ENCODE measurements around the gene MSX1. TPM values are rescaled to one million over a fixed set of nuclear protein-coding genes. Genes with fewer than 3 reads are reported as not detected.

MSX1 gene
- total and polyA plus RNA-seq, 2 of the 8 experiments (the other 6 are each of a cell fraction or from before 2014, with no cell fraction given), result 0.47 TPM; not detected in 1

DNA sequence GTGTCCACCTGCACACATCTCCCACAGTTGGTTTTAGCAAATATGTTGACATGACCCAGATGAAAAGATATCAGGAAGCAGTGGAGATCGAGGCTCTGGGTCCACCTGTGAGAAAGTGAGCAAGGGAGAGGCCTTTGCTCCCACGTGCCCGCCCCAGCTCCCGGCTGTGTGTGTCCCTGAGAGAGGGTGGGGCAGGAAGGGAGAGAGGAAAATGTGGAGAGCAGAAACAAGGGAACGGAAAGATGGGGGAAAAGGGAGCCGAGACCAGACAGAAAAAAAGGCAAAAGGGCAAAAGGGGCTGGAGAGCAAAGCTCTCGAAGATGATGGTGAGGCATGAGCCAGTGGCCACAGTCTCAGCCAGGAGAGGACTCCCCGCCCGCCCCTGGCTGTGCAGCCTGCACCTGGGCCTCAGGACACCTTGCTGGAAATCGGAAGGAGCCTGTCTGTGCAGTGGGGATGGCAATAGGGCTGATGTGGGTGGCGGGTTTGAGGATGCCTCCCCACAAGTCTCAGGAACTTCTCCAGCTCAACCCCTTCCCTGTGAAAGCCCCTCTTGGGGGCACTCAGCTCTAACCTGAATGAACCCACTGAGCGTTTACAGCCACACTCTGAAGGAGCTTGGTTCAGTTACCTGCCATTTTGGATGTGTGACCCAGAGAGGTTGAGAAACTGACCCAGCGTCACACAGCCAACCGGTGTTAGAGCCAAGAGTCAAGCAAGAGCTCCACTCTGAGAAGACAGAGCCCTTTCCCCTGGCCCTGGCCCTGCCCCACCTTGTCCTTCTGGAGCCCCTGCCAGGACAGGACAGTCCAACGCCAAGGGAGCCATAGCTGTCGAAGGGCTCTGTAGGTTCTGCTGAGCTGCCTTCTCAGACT, 20.3 kb upstream of the MSX1 start:
- no peak overlapping the region for H3K9ac ChIP-seq (replicated peaks in 1 of 4; ENCODE audit: extremely low read depth in 1 of 4, low read depth in 3 of 4, low read length in 3 of 4)
- 84% methylated on average over 14 of the region's 16 CpGs; no CpG with 5 or more reads in 1 of the 2 experiments for WGBS, 2 experiments (ENCODE audit: extremely low coverage in 1 of 2, insufficient coverage in 1 of 2, insufficient read length in 1 of 2, insufficient replicate concordance in 2 of 2, low coverage in 1 of 2, low lambda C conversion rate in 2 of 2, missing lambda C conversion rate in 1 of 2)
- 0 out of 2 replicates have a peak, but pooled peaks have one; percentile 50 for TF ChIP-seq KDM1A (IDR thresholded peaks at IDR 0.05; ENCODE audit: borderline replicate concordance, low read length)
- TF ChIP-seq, protein P1, sequence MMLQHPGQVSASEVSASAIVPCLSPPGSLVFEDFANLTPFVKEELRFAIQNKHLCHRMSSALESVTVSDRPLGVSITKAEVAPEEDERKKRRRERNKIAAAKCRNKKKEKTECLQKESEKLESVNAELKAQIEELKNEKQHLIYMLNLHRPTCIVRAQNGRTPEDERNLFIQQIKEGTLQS (IDR thresholded peaks at IDR 0.05; ENCODE audit: insufficient read depth, low read depth, low read length), result no peak

More for the DNA sequence above, 20.3 kb upstream of the MSX1 start:
- Histone ChIP-seq H2BK5ac (ENCODE audit: low read depth, low read length) (no peak overlapping the region), H2BK15ac (ENCODE audit: low read length) (no peak overlapping the region), H3K56ac (replicated peaks; ENCODE audit: insufficient read length, low read depth, low read length) (no peak overlapping the region), H3K18ac (ENCODE audit: extremely low read depth, low read length) (no peak overlapping the region), H3K23me2 (ENCODE audit: low read depth, low read length) (no peaks in the 10 kb centered on the region), H4K91ac (replicated peaks; ENCODE audit: insufficient read length, low read length) (no peak overlapping the region), H2AK5ac (ENCODE audit: low read depth, low read length) (no peak overlapping the region), H2BK20ac (ENCODE audit: low read length) (no peak overlapping the region), H4K20me1 (replicated peaks in 1 of 2; ENCODE audit: control insufficient read depth in 1 of 2, insufficient read depth in 2 of 2, low read length in 2 of 2) (peaks cover 0 to 3% of the 10 kb centered on the region in 2 experiments), H3K14ac (ENCODE audit: insufficient read length) (no peak overlapping the region), H3K36me3 (ENCODE audit: control insufficient read depth in 2 of 4, insufficient read depth in 4 of 4, low read length in 3 of 4) (no peaks in the 10 kb centered on the region), H2BK12ac (ENCODE audit: low read depth, low read length) (no peak overlapping the region), H4K5ac (ENCODE audit: insufficient read length, low read depth, low read length) (no peak overlapping the region), H3K9me3 (ENCODE audit: insufficient read depth in 2 of 2, low read depth in 1 of 2, low read length in 1 of 2) (peaks cover 0 to 4% of the 10 kb centered on the region in 2 experiments; a peak in 2 of 4 replicates), H3K23ac (ENCODE audit: insufficient read length) (no peak overlapping the region), H3K79me2 (ENCODE audit: control insufficient read depth in 1 of 2, insufficient read depth in 2 of 2, low read length in 2 of 2) (peaks cover 0 to 3% of the 10 kb centered on the region in 2 experiments; a peak in 2 of 4 replicates), H3K27ac (ENCODE audit: low read depth, low read length) (no peak overlapping the region), H3K27me3 (replicated peaks in 1 of 4; ENCODE audit: control insufficient read depth in 3 of 4, extremely low read depth in 1 of 4, insufficient read depth in 3 of 4, low read length in 3 of 4) (peaks cover 0 to 9% (median 6%) of the 10 kb centered on the region in 4 experiments; a peak in 4 of 7 replicates), H3K4me3 (ENCODE audit: extremely low read depth in 1 of 4, insufficient read depth in 2 of 4, low read depth in 3 of 4, low read length in 4 of 4) (no peak overlapping the region), H3K4me1 (replicated peaks in 1 of 4; ENCODE audit: control insufficient read depth in 3 of 4, insufficient read depth in 4 of 4, low read length in 3 of 4) (peaks cover 0 to 3% (median 0%) of the 10 kb centered on the region in 4 experiments; a peak in 2 of 7 replicates), H2AFZ (ENCODE audit: low read length) (no peak overlapping the region), H2BK120ac (replicated peaks; ENCODE audit: low read depth, low read length) (no peak overlapping the region), H3K4me2 (ENCODE audit: insufficient read depth in 1 of 2, low read depth in 2 of 2, low read length in 2 of 2) (no peak overlapping the region), H3K4ac (replicated peaks; ENCODE audit: insufficient read length, low read depth, low read length) (no peak overlapping the region), H3K79me1 (ENCODE audit: low read depth, low read length) (no peaks in the 10 kb centered on the region), H4K8ac (ENCODE audit: extremely low read depth, insufficient read depth, low read length) (no peak overlapping the region)
- POLR2A ChIA-PET (ENCODE audit: partially characterized antibody), result interaction anchor here (1.0 to 1.5 kb wide), 3 partner anchors 8 to 61 kb away, joined by 3 to 4 read pairs (median 3); no protein-coding TSS in a partner anchor
- DNase-seq (ENCODE audit: low read depth in 1 of 2, low spot score in 2 of 2) (no peak), FAIRE-seq (no peak)
- CTCF ChIA-PET (ENCODE audit: partially characterized antibody), result interaction anchor here (2.6 to 4.9 kb wide), 2 partner anchors 145 to 161 kb away, joined by 5 to 31 read pairs; no protein-coding TSS in a partner anchor
